Pancreas (tissue), 10 donors: ENCODE results near the gene RSPH4A. TPM values are rescaled to one million over a fixed set of nuclear protein-coding genes. Genes with fewer than 3 reads are reported as not detected.

Source experiments
- ATAC-seq, 4 donors: fragments of 200-7000 bp; cut with Tn5 transposase; one replicate each; pipeline versions ENCODE4 v1.8.0 to v1.9.1; 2020; ENCODE audit warnings: mild to moderate bottlenecking in 4 of 4, moderate library complexity in 4 of 4
- DNase-seq, 6 donors: peaks; one replicate each; pipeline ENCODE4 v3.0.0-alpha.2; 2020
- FAIRE-seq: peaks from 2 replicates; lab custom pipeline; 2012; peaks lifted over from hg19 to GRCh38; lab: Jason Lieb, UNC
- H3K27ac ChIP-seq, 4 donors: fragments of 200-600 bp; sonication (generic); 1 replicate in 3 of 4; 2 replicates in 1 of 4; pipeline versions ENCODE4 v1.5.0 to v1.8.0; 2020
- H3K27me3 ChIP-seq, 4 donors: fragments of 200-600 bp; one replicate each; pipeline ENCODE4 v1.8.0; 2021
- H3K36me3 ChIP-seq, 3 donors: fragments of 200-600 bp; sonication (generic) in 1 of 3; one replicate each; pipeline versions ENCODE4 v1.5.0 to v1.8.0; 2020 to 2021
- H3K4me1 ChIP-seq, 3 donors: fragments of 200-600 bp; one replicate each; pipeline ENCODE4 v1.8.0; 2021
- H3K4me3 ChIP-seq, 4 donors: fragments of 200-600 bp; sonication (generic) in 2 of 4; one replicate each; pipeline versions ENCODE4 v1.5.0 to v1.8.0; 2020 to 2021
- H3K9me3 ChIP-seq, 4 donors: fragments of 200-600 bp; one replicate each; pipeline ENCODE4 v1.8.0; 2021
- CTCF ChIP-seq, 4 donors: fragments of 200-600 bp; sonication (generic) in 3 of 4; IDR thresholded peaks; one replicate each; pipeline versions ENCODE4 v1.5.0 to v1.8.0; 2021; ENCODE audit warnings: antibody characterized with exemption in 4 of 4
- WGBS, 2 donors: extraction: QIAGEN DNeasy Blood & Tissue Kit; methylation state at CpG; one replicate each; pipeline ENCODE4 v1.1.7; 2013; 5-methylcytosine and 5-hydroxymethylcytosine counted together
- intact Hi-C, 3 donors: fragments of 100-400 bp; cut with DNase I; formaldehyde crosslinking; loops; one replicate each; pipeline versions ENCODE4 v1.11.1 to v1.14.2; 2022
- polyA plus RNA-seq, 2 donors: library from polyadenylated mRNA; stranded (reverse); fragments of 200-250 nt; gene quantifications; one replicate each; pipeline ENCODE4 v1.2.3, GENCODE V29; 2013
- total RNA-seq, 6 donors: library from RNA; stranded (reverse); fragmentation: NEBNext Ultra II Directional in 4 of 6; extraction: Animal tissue kit (Norgen Biotek cat#: 25700) in 4 of 6; gene quantifications; one replicate each; pipeline versions ENCODE4 v1.2.1 to v1.2.4, GENCODE V29; 2021 to 2023
- donor health status: healthy with polysubstance abuse.
- donor health status: DM: no; HTN: no; CAD: no; lungs with moderate emphysema.
- donor health status: DM: no; HTN: no; CAD: no.
- donor health status: control.
- donor health status: control.
- donor health status: Bipolar disorder and iron deficiency.
- donor health status: DM: yes; HTN: yes; CAD: no.
- donor health status: DM: no; HTN: no; CAD: no.
- donor health status: DM: no; HTN: no; CAD: no.
- donor health status: DM: yes; HTN: yes; CAD: no.

RSPH4A gene
- total and polyA plus RNA-seq, 8 donors: 0.23 to 1.2 (median 0.42) TPM

DNA sequence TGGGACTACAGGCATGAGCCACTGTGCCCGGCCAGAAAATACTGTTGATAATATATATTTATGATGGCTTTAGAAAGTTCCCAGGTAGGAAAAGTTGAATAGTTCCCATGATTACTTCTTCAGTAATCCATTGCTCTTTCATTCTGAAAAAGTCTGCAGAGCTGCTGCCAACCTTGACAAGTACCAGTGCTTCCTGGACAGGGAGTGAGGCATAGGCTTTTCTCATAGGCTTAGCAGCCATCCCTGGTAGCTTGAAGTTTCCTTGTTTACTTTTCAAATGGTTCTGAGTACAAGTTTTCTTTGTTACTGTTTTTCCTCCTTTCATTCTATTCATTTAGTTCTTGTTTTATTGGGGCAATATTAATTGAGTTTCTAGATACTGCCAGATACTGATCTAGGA, 37.1 kb upstream of the RSPH4A start:
- TF ChIP-seq CTCF (IDR thresholded peaks at IDR 0.05): no peak
- 70 to 74% methylated on average over 1 of the region's 1 CpG for WGBS, 2 donors
- FAIRE-seq (no peak), DNase-seq (no peak), ATAC-seq (peak; percentile 60 to 78 (median 78))
- Histone ChIP-seq H3K36me3 (peaks cover 0 to 9% (median 0%) of the 10 kb centered on the region in 3 donors), H3K27me3 (no peaks in the 10 kb centered on the region), H3K4me1 (peaks cover 0 to 5% (median 0%) of the 10 kb centered on the region in 3 donors), H3K9me3 (no peaks in the 10 kb centered on the region), H3K27ac (no peak overlapping the region), H3K4me3 (no peak overlapping the region)
- intact Hi-C loops: no loop called here

GRCh38 chr6:116580198-116580597, 36.1 kb upstream of the RSPH4A start:
- no peak for TF ChIP-seq CTCF (IDR thresholded peaks at IDR 0.05)
- 74 to 84% methylated on average over 2 of the region's 2 CpGs for WGBS, 2 donors
- peaks cover 0 to 13% (median 0%) of the 10 kb centered on the region in 3 donors for H3K36me3 ChIP-seq
- H3K4me1 ChIP-seq: peaks cover 0 to 5% (median 0%) of the 10 kb centered on the region in 3 donors
- ATAC-seq (no peak), FAIRE-seq (no peak), DNase-seq (no peak)
- H3K27ac ChIP-seq: no peak overlapping the region
- no peak overlapping the region for H3K4me3 ChIP-seq
- intact Hi-C loops: no loop called here
- H3K9me3 ChIP-seq: no peaks in the 10 kb centered on the region
- H3K27me3 ChIP-seq: no peaks in the 10 kb centered on the region

GRCh38 chr6:116586276-116586675, 30.0 kb upstream of the RSPH4A start:
- H3K27me3 ChIP-seq: no peaks in the 10 kb centered on the region
- DNase-seq: no peak
- no peaks in the 10 kb centered on the region for H3K4me1 ChIP-seq
- no peak for ATAC-seq
- no peak for TF ChIP-seq CTCF (IDR thresholded peaks at IDR 0.05)
- intact Hi-C loops: no loop called here
- peaks cover 0 to 25% (median 3%) of the 10 kb centered on the region in 3 donors for H3K36me3 ChIP-seq
- no peak overlapping the region for H3K4me3 ChIP-seq
- no peaks in the 10 kb centered on the region for H3K9me3 ChIP-seq
- no peak overlapping the region for H3K27ac ChIP-seq
- no peak for FAIRE-seq

- H3K4me3 ChIP-seq: no peak overlapping the region
- FAIRE-seq (no peak), DNase-seq (no peak), ATAC-seq (no peak)
- no peak overlapping the region for H3K27ac ChIP-seq
- no peaks in the 10 kb centered on the region for H3K4me1 ChIP-seq
- H3K36me3 ChIP-seq: peaks cover under 1 to 30% (median 6%) of the 10 kb centered on the region in 3 donors
- intact Hi-C loops: no loop called here
- no peaks in the 10 kb centered on the region for H3K27me3 ChIP-seq
- 93 to 97% methylated on average over 2 of the region's 2 CpGs for WGBS, 2 donors
- TF ChIP-seq CTCF (IDR thresholded peaks at IDR 0.05): no peak
- H3K9me3 ChIP-seq: no peaks in the 10 kb centered on the region
Observed at GRCh38 chr6:116586738-116587137, 29.5 kb upstream of the RSPH4A start.

- WGBS, 2 donors: 38 to 43% methylated on average over 3 of the region's 3 CpGs
- TF ChIP-seq CTCF (IDR thresholded peaks at IDR 0.05): no peak
- H3K9me3 ChIP-seq: no peaks in the 10 kb centered on the region
- no peaks in the 10 kb centered on the region for H3K27me3 ChIP-seq
- FAIRE-seq (no peak), ATAC-seq (peak; percentile 29 to 78 (median 68)), DNase-seq (no peak)
- no peak overlapping the region for H3K27ac ChIP-seq
- intact Hi-C loops: no loop called here
- peaks cover 6 to 32% (median 12%) of the 10 kb centered on the region in 3 donors for H3K36me3 ChIP-seq
- H3K4me1 ChIP-seq: peaks cover 0 to 4% (median 0%) of the 10 kb centered on the region in 3 donors
- no peak overlapping the region for H3K4me3 ChIP-seq
Observed at GRCh38 chr6:116595247-116595646, 21.0 kb upstream of the RSPH4A start.
